WERI-Rb-1 (cell line): ENCODE results near the gene TMEM120A.

Experiments
- DNase-seq: peaks from one replicate; pipeline ENCODE4 v3.0.0-alpha.2; 2020
- H3K27ac ChIP-seq: fragments of 250-450 bp; sonication (Bioruptor Pico); 2 replicates; pipeline ENCODE4 v1.5.1; 2020; ENCODE audit warnings: mild to moderate bottlenecking, moderate library complexity
- H3K27me3 ChIP-seq: fragments of 250-450 bp; sonication (Bioruptor Pico); 2 replicates; pipeline ENCODE4 v1.5.1; 2021; ENCODE audit warnings: mild to moderate bottlenecking, low read depth, moderate library complexity; ENCODE audit not compliant: insufficient read depth, severe bottlenecking
- H3K36me3 ChIP-seq: fragments of 250-450 bp; sonication (Bioruptor Pico); 2 replicates; pipeline ENCODE4 v1.5.1; 2020; ENCODE audit warnings: mild to moderate bottlenecking, moderate library complexity
- H3K4me3 ChIP-seq: 2 replicates; pipeline ENCODE4 v1.5.1; 2011; ENCODE audit warnings: low read depth, mild to moderate bottlenecking, control low read depth, low read length
- H3K9me3 ChIP-seq: fragments of 250-450 bp; sonication (Bioruptor Pico); 2 replicates; pipeline ENCODE4 v1.5.1; 2021; ENCODE audit warnings: mild to moderate bottlenecking, moderate library complexity; ENCODE audit not compliant: severe bottlenecking
- CTCF ChIP-seq: IDR thresholded peaks from 2 replicates; pipeline ENCODE4 v1.5.1; 2011; ENCODE audit warnings: low read depth, mild to moderate bottlenecking, control low read depth, inconsistent platforms, low read length

Gene TMEM120A

DNA sequence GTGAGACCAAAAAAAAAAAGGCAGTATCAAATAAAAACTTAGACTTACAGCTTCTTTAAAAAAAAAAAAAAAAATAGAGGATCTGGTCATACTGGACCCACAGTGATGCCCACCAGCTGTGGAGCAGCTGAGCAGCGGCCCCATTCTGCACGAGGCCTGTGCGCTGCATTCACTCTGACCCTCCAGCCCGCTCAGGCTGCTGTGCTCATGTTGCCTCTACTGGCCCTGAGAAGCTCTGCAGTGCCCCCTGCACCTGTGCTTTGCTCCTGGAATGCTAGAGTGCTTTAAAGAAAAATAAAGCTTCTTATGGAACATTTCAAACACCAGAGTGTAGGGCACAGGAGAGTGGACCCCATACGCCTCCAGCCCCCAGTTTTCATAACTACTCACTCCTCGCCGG, 33.2 kb downstream of the TMEM120A start:
- H3K9me3 ChIP-seq: no peaks in the 10 kb centered on the region
- H3K27me3 ChIP-seq: no peaks in the 10 kb centered on the region
- H3K36me3 ChIP-seq: peaks cover 16% of the 10 kb centered on the region
- no peak overlapping the region for H3K27ac ChIP-seq
- peak; percentile 60 for TF ChIP-seq CTCF
- DNase-seq: no peak
- H3K4me3 ChIP-seq: no peak overlapping the region

DNA sequence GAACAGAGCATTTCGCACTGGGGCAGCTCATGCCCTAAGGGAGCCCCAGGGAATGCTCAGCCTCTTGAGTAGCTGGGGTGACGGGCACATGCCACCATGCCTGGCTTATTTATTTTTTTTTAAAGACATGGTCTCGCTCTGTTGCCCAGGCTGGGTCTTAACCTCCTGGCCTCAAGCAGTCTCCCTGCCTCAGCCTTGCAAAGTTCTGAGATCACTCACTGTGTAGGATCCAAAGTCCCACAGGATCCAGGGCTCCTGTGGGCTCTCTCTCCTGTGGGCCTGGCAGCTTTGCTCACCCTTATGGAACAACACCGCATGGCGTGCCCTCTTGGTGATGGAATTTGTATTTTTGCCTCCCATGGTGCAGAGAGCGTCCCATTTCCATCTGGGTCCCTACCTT, 34.0 kb downstream of the TMEM120A start:
- no peaks in the 10 kb centered on the region for H3K27me3 ChIP-seq
- no peak for TF ChIP-seq CTCF
- no peak for DNase-seq
- peaks cover 24% of the 10 kb centered on the region for H3K36me3 ChIP-seq
- no peaks in the 10 kb centered on the region for H3K9me3 ChIP-seq
- no peak overlapping the region for H3K27ac ChIP-seq
- no peak overlapping the region for H3K4me3 ChIP-seq

DNA sequence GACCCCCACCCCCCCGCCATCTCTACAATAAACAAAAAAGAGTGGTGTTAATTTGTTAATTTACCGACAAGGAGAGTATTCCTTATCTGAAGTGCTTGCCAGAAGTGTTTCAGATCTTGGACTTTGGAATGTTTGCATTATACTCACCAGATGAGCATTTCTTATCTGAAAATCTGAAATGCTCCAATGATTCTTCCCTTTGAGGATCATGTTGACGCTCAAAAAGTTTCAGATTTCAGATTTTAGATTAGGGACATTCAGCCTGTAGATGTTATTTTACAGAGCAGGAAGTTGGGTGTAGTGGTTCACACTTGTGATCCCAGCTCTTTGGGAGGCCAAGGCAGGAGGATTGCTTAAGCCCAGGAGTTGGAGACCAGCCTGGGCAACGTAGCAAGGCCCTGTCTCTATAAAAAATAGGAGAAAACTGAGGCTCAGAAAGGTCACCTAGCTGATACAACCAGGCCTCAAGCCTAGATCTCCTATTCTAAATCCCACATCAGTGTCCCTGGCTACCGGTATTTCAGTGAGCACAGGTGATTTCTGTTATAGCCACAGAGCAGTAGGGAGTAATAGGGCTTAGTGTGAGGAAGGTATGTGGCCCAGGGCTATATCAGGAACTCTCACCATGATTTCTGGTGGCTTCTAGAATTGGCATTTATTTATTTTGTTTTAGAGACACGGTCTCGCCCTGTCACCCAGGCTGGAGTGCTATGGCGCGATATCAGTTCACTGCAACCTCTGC, 35.4 kb downstream of the TMEM120A start:
- Histone ChIP-seq H3K36me3 (peaks cover 29% of the 10 kb centered on the region), H3K4me3 (no peak overlapping the region), H3K9me3 (no peaks in the 10 kb centered on the region), H3K27ac (no peak overlapping the region), H3K27me3 (no peaks in the 10 kb centered on the region)
- TF ChIP-seq CTCF: no peak
- DNase-seq: no peak

- Histone ChIP-seq H3K36me3 (peaks cover 33% of the 10 kb centered on the region), H3K4me3 (no peak overlapping the region), H3K27me3 (no peaks in the 10 kb centered on the region), H3K9me3 (no peaks in the 10 kb centered on the region), H3K27ac (no peak overlapping the region)
- no peak for TF ChIP-seq CTCF
- DNase-seq: no peak
These were observed 37.2 kb downstream of the TMEM120A start for GRCh38 chr7:75957021-75957736.

- no peaks in the 10 kb centered on the region for H3K9me3 ChIP-seq
- no peak for DNase-seq
- H3K27ac ChIP-seq: no peak overlapping the region
- TF ChIP-seq CTCF: no peak
- H3K4me3 ChIP-seq: no peak overlapping the region
- H3K27me3 ChIP-seq: no peaks in the 10 kb centered on the region
- H3K36me3 ChIP-seq: peaks cover 33% of the 10 kb centered on the region
These were observed 39.0 kb downstream of the TMEM120A start for GRCh38 chr7:75955331-75955955.
